ENCODE data around the gene COX4I1. TPM values are rescaled to one million over a fixed set of nuclear protein-coding genes. Genes with fewer than 3 reads are reported as not detected.
"Not testable (repeated sequence)": the region's sequence is repeated elsewhere in the genome, so short reads cannot be mapped to it uniquely, and the experiment has no call there.

Gene COX4I1
- total RNA-seq, 1 donor from 2014 or later = 1,440 TPM

DNA sequence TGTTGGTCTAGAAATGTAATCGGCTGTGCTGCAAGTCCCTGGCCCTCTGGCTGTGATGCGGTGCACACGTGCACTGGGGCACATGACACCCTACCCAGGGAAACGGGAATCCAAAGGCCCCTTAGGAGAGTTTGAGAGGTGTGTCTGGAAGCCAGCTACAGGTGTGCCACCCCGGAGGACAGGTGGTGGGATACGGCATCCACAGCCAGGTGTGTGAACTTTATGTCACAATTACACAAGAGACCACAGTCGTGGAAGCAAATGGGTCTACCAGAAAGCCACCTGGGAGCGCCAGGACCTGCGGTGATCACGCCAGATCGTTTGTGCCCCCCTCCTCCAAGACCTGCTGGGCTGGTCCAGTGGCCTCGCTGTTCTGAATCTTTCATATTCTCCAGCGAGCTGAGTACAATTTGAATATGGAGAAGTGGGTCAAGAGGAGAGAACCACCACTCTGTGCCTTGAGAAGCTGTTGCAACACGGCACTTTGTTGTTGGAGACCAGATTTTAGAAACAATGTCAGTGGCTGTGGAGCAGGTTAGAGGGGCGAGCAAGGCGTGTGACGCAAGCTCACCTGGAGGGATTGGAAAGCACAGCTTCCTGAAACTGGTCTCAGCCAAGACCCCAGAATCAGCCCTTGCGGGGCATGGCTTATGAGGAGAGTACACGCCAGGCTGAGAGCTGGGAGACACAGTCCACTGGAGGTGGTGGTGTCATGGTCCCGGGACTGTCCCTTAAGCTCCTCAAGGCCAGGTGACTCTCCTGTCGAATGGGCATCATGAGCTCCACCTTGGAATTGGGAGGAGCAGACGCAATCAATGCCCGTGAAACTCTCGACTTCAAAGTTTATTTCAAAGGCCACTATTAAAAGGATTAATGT, 37.4 kb downstream of the COX4I1 start:
- intact Hi-C loops (cut with DNase I) = no loop called here
- no peak for DNase-seq (ENCODE audit: low spot score)

DNA sequence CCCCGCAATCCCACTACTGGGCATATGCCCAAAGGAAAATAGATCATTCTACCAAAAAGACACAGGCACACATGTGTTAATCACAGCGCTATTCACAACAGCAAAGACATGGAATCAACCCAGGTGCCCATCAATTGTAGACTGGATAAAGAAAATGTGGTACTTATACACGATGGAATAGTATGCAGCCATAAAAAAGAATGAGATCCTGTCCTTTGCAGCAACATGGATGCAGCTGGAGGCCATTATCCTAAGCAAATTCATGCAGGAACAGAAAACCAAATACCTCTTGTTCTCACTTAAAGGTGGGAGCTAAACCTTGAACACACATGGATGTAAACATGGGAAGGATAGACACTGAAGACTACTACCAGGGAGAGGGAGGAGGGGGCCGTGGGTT, 38.2 kb downstream of the COX4I1 start:
- DNase-seq (ENCODE audit: low spot score); intact Hi-C loops (cut with DNase I): not testable (repeated sequence)

DNA sequence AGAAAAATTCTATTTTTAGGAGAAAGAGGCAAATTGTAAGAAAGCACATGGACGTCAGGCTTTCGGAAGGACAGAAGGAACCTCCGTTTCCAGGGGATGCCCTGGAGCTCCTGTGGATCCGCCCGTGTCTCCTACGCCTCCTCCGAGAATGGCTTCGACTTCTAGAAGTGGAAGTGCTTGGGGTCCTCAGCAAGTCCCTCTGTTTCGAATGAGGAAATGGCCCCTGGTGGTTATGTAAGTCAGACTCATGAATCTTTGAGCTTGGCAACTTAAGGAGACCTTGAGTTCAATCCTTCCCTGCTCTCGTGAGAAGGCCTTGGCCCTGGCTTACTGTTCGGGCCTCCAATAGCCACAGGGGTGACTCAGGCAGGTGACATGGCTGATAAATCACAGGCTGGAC, 38.9 kb downstream of the COX4I1 start:
- DNase-seq (ENCODE audit: low spot score) = no peak
- intact Hi-C loops (cut with DNase I) = no loop called here

DNA sequence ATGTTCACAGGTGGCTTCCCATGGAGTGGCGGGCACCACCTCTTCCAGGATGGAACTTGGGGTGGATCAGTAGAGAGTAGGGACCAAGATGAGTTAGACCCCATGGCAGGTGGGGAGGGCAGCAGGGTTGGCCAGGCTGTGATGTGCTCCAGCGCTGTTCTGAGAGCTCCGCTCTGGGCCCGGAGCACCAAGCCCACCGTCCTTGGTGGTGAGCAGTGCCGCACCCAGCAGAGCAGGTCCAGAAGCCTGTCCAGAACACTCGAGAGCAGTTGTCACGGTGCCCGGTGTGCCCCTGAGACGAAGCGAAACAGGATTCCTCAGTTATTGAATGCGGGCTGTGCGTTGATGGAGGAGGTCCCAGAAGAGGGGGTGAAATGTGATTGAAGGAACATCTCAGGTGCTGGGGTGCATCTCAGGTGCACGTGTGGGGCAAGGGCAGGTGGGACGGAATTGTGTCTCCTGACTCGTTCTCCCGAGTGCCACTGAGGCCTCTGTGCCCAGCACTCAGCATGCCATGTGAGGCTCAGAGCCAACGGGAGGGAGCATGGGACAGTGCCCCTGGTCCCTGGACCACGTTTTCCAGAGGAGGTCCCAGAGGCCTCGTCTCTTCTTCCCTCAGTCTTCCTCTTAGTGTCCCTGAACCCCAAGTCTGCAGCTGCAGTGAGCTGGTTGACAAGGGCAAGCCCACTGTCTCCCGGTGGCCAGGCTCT, 39.5 kb downstream of the COX4I1 start:
- intact Hi-C loops (cut with DNase I) = no loop called here
- DNase-seq (ENCODE audit: low spot score) = no peak

DNA sequence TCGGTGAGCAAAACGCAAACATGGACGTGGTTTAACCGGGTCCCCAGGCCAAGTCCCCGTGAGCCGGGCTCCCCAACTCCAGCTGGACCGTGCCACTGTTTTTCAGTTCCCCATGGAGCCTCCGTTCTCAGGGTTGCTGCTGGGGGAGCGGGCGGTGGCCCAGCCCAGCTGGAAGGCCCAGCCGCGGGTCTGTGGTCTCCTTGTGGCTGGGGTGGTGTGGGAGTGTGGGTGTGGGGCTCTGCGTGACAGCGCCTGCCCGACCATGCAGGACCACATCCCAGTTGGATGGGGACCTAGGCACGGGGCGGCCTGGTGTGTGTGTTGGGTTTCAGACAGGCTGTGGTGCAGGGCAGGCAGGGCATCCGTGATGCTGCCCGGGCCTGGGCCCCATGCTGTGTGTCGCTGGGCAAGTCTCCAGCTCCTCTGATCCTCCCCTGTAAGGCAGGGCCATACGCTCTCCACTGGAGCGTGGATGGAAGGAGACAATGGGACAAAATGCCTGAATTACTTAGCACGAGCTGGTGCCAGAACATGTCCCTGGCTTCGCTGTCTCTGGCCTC, 40.3 kb downstream of the COX4I1 start:
- intact Hi-C loops (cut with DNase I) = no loop called here
- DNase-seq (ENCODE audit: low spot score) = no peak

DNA sequence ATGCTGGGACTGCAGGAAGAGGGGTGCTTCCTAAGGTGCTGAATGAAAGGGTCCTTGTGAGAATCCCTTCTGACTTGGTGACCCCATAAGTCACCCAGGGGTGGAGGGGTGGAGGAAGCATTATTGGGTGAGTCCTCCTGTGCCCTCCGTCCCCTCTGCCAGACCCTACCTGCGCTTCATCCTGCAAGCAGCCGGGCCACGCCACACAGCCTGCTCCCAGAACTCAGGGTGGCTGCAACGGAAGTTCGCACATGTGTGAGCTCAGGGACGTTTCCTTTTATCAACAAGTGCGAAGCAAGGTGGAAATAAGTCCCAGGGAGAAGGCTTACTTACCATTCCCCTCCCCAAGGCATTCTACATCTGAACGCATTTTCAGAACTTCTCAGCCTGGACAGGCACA, 40.9 kb downstream of the COX4I1 start:
- no peak for DNase-seq (ENCODE audit: low spot score)
- intact Hi-C loops (cut with DNase I) = no loop called here

DNA sequence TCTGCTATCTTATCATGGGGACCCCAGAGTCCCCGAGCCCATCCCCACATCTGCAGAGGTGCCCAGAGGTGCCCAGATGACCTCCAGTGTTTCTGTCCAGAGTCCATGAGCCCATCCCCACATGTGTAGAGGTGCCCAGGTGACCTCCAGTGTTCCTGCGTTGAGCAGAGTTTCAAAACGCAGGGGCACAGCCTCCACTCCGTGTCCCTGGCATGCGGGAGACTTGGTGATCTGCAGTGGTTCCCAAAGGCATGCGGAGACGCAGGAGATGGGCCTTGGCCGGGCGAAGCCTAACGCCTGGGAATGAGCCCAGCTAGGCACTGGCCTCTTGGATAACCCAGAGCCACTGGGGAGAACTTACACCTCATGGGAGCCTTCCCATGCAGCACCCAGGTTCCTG, 41.3 kb downstream of the COX4I1 start:
- DNase-seq (ENCODE audit: low spot score) = peak; percentile 73
- intact Hi-C loops (cut with DNase I) = no loop called here

DNA sequence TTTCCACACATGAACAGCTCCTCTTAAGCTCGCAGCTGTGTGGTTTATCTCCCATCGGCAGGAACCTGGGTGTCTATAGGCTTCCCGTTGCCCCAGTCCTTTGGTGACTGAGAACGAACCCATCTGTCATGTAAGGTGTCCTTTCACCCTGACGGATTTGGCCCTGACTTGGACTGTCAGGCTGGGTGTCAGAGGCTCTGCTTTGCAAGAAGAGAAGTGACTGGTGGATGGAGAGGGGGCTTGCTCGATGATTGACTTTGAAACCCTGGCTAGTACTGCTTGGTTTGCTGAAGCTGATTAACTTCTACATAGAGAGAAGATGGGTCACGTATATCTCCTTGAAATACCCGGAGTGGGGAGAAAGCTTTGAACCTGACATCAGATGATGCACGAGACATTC, 42.9 kb downstream of the COX4I1 start:
- intact Hi-C loops (cut with DNase I) = no loop called here
- DNase-seq (ENCODE audit: low spot score) = peak; percentile 7

DNA sequence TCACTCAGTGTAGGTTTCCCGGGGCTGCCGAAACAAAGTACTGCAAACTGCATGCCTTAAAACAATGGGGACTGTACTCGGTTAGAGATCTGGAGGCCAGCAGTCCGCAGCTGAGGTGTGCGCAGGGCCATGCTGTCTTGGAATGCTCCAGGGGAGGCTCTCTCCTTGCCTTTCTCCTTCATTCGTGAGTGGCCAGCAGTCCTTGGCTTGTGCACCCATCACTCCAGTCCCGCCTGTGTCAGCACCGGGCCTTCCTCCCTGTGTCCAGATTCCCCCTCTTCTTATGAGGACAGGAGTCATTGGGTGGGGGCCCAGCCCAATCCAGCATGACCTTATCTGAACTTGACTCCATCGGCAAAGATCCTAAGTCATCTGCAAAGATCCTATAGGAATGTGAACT, 43.4 kb downstream of the COX4I1 start:
- intact Hi-C loops (cut with DNase I) = no loop called here
- DNase-seq (ENCODE audit: low spot score) = peak; percentile 33

DNA sequence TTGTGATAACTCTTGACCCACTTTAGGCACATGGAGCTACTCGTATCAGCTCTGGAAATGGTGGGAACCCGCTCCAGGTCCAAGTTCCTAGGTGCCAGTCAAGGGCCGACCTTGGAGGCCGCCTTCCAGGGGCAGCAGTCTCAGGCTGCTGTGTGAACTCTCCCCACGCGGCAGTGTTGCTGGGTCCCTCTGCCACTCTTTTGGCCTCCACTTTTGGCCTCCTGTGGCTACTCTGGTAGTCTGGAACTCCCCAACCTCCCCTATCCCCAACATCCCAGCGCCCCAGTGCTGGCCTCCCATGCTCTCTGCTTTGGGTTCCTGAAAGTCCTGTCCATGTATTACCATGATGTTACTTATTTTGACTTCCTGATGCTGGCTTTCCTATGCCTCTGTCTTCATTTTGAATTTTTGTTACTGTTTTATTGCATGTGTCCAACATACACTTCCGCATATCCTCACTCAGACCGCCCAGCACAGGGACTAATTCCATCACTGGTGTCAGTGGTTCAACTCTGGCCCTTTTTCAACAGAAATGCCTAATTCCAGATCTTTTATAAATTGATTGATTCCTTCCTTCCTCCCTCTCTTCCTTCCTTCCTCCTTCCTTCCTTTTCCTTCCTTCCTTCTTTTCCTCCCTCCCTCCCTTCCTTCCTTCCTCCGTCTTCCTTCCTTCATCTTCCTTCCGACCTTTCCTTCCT, 44.1 kb downstream of the COX4I1 start:
- DNase-seq (ENCODE audit: low spot score) = peak; percentile 26
- intact Hi-C loops (cut with DNase I) = no loop called here

DNA sequence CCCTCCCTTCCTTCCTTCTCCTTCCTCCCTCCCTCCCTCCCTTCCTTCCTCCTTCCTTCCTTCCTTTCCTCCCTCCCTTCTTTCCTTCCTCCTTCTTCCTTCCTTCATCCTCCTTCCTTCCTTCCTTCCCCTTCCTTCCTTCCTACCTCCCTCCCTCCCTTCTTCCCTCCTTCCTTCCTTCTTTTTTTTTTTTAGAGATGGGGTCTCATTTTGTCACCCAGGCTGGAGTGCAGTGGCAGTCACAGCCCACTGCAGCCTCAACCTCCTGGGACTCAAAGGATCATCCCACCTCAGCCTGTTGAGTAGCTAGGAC, 44.6 kb downstream of the COX4I1 start:
- intact Hi-C loops (cut with DNase I) = no loop called here
- DNase-seq (ENCODE audit: low spot score) = no peak

DNA sequence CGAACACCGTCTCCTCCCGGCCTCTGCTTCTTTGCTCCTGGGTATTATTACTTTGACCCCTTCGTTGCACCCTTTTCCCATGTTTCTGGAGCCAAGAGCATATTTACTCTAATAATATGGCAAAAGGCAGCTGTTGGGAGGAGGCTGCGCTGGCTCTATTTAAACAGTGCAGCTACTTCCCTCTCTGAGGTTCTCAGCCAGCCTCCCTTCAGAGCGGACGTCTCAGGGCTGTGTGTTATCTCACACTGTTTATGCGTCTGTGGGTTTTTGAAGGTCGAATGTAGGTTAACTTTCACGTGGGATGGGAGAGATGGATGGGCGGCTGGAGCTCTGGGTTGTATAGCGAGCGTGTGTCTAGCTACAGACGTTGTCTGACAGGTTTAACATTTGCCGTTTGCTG, 45.3 kb downstream of the COX4I1 start:
- peak; percentile 20 for DNase-seq (ENCODE audit: low spot score)
- intact Hi-C loops (cut with DNase I) = no loop called here

DNA sequence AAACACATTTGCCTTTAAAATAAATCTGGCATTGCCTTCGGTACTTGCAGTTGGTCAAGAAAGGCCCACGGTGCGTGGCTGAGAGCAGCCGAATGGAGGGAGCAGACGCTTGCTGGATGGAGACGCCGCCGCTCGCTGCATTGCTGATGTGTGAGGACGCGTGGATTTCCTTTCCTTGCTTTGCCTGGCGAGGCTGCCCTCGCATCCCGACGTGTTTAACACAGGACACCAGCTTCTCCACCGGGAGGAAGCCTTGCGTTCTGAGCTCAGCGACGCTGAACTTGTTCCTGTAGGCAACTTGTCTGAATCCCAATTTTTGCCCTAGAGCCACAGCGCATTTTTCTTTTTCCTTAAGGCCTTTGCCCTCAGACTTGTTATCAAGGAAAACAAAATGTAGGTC, 45.8 kb downstream of the COX4I1 start:
- intact Hi-C loops (cut with DNase I) = no loop called here

DNA sequence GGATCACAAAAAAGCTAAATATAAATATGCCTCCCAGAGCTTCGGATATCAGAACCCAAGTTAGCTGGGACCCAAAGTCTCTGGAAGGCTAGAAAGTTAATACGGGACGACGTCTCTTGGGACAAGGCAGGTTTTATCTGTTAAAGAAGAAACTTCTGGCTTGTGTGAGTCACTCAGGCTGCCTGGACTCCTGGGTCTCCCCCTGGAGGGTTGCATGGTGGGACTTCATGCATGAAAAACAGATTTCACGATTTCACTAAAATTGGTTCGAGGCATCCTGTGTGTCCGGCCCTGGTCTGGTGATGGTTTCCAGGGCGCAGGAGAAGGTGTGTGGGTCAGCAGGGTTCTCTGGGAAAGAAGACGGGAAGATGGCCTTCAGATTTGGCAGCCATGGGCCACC, 47.0 kb downstream of the COX4I1 start:
- intact Hi-C loops (cut with DNase I) = no loop called here
- peak; percentile 26 for DNase-seq (ENCODE audit: low spot score)

More for the DNA sequence above, 45.8 kb downstream of the COX4I1 start:
- DNase-seq (ENCODE audit: low spot score) = peak; percentile 31

DNA sequence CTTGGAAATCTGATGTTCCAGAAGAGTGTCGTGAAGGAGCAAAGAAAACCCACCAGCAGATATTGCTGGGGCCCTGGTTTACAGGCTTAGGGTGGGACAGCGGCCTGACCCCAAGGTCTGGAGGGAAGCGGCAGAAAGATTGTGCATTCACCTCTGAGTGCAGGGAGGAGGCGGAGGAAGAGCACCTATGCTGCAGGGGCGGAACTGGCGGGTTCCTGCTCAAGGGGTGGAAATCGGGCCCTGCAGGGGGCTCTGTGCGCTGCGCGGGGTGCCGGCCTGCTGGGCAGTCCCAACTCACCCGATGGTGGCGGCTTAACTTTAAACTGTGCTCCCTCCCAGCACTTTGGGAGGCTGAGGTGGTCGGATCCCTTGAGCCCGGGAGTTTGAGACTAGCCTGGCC, 47.5 kb downstream of the COX4I1 start:
- peak; percentile 59 for DNase-seq (ENCODE audit: low spot score)
- intact Hi-C loops (cut with DNase I) = no loop called here

DNA sequence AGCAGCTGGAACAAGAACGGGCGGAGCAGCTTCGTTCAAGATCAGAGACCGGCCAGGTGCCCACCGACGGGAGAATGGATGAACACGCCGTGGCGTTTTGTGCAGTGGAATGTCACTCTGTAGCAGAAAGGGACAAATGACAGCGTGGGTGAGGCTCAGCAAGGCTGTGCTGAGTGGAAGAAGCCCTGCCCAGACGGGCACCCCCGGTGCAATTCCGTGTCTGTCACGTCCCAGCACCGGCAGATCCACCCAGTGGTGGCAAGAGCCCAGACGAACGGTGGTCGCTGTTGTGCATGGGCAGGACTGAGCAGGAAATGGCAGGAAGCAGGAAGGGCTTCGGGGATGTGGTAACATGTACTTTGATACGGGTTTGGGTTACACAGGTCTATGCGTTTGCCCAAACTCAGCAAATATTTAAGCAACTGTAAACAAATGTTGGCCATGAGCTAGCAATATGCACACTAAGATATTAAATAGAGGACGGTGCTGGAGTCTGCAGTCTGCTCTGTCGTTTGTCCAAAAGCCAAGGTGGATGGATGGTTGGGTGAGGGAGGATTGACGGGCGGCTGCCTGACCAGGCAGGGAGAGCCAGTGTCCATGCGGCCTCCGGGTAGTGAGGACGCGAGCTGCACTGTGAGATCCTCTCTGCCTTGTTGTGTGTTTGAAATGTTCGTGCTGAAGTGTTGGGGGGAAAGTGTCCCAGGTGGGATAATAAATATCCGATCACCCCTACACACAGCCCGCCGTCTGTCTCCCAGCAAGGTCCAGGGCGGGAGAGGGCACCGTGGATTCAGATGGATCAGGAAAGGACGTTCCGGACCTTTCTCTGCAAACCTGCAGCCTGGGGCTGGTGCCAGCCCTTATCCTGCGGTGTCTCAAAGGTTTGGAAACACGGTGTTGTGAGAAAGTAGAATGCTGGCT, 48.4 kb downstream of the COX4I1 start:
- DNase-seq (ENCODE audit: low spot score) = peak; percentile 66
- intact Hi-C loops (cut with DNase I) = no loop called here

DNA sequence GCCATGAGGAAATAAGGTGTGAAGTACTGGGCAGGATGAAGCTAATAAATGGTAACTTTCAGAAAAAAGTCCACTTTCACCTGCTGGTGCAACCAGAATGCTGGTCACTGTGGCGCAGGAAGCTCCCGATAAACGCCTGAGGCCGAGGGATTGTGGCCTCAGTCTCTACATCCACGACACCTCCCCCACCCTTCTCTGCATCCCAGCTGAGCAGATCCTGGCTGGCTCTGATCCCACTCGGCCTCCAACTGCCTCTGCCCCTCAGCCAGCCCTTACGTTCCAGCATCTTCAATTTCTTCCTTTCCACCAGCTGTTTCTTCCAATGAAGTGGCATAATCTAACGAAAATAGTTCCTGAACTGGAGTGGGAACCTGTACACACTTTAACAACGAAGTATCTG, 49.5 kb downstream of the COX4I1 start:
- DNase-seq (ENCODE audit: low spot score) = peak; percentile 29
- intact Hi-C loops (cut with DNase I) = no loop called here

DNA sequence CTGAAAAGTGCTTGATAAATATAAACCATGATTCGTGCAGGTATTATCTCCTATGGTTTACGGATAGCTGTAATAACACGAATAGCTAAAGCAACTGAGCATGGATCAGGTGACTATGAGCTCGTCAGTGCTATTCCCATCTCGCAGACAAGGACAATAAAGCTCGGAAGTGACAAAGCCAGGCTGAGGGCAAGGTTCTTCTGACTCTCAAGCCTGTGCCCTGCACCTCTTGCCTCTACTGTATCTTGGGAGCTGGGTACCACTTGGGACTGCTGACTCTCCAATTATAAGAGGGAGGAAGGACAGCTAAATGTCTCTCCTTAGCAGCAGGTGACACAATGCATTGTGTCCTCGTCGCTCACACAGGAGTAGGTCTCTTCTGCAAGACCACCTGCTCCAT, 49.9 kb downstream of the COX4I1 start:
- DNase-seq (ENCODE audit: low spot score) = peak; percentile 58
- intact Hi-C loops (cut with DNase I) = no loop called here

DNA sequence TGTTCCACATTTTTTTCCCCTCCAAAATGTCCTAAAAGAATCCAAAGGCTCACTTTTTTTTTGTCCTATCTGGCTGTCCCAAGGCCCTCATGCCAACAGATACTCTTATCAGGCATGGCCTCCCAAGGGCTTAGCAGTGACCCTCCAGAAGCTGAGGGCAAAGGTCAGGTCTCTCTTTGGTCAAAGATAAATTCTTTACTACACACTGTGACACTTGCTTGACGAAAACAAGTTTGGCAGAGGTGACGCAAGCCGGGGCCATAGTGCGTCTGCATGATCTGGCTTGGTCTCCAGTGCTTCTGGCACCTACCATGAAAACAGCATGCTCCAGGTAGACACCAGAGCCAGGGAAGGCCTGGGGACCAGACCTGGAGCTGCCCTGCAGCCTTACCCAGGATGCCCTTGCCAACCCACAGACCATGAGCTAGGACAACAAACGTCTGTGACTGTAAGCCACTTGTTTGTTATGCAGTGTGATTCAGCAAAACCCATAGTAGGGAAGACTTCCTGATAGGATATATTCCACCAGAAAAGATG, 50.9 kb downstream of the COX4I1 start:
- intact Hi-C loops (cut with DNase I) = no loop called here

More for the DNA sequence above, 50.9 kb downstream of the COX4I1 start:
- DNase-seq (ENCODE audit: low spot score) = peak; percentile 41

Measured in cardiac septum (tissue), 1 donor.